H9 (cell line): Measurements from ENCODE around the gene AMDHD1. TPM values are rescaled to one million over a fixed set of nuclear protein-coding genes. Genes with fewer than 3 reads are reported as not detected.

Source experiments
- DNase-seq: peaks from one replicate; pipeline ENCODE4 v3.0.0-alpha.2; 2017
- H2AFZ ChIP-seq: one replicate; pipeline ENCODE4 v1.6.1; 2013; ENCODE audit warnings: mild to moderate bottlenecking, low read length, control low read depth, moderate library complexity
- H2AK5ac ChIP-seq: 2 replicates; pipeline ENCODE4 v1.6.1; 2013; ENCODE audit warnings: low read length, control low read depth, mixed read lengths; ENCODE audit not compliant: insufficient read length
- H2BK120ac ChIP-seq: one replicate; pipeline ENCODE4 v1.6.1; 2013; ENCODE audit warnings: low read depth, mild to moderate bottlenecking, low read length, control low read depth, inconsistent platforms; ENCODE audit not compliant: poor library complexity, severe bottlenecking
- H2BK12ac ChIP-seq: 2 replicates; pipeline ENCODE4 v1.6.1; 2013; ENCODE audit warnings: low read length, control low read depth, mixed read lengths, low read depth; ENCODE audit not compliant: insufficient read length
- H2BK15ac ChIP-seq: 2 replicates; pipeline ENCODE4 v1.6.1; 2013; ENCODE audit warnings: low read depth, low read length, control low read depth
- H2BK20ac ChIP-seq: one replicate; pipeline ENCODE4 v1.6.1; 2013; ENCODE audit warnings: low read depth, mild to moderate bottlenecking, low read length, control low read depth, inconsistent platforms; ENCODE audit not compliant: poor library complexity, severe bottlenecking
- H2BK5ac ChIP-seq: 2 replicates; pipeline ENCODE4 v1.6.1; 2013; ENCODE audit warnings: low read length, control low read depth, mixed read lengths; ENCODE audit not compliant: insufficient read length
- H3K14ac ChIP-seq: 2 replicates; pipeline ENCODE4 v1.6.1; 2013; ENCODE audit warnings: low read length, control low read depth; ENCODE audit not compliant: insufficient read depth
- H3K18ac ChIP-seq: 2 replicates; pipeline ENCODE4 v1.6.1; 2013; ENCODE audit warnings: low read depth, mild to moderate bottlenecking, mixed read lengths, low read length, control low read depth; ENCODE audit not compliant: insufficient read length
- H3K23ac ChIP-seq: 2 replicates; pipeline ENCODE4 v1.6.1; 2013; ENCODE audit warnings: low read length, control low read depth, mixed read lengths, low read depth; ENCODE audit not compliant: insufficient read length
- H3K23me2 ChIP-seq: 2 replicates; pipeline ENCODE4 v1.6.1; 2013; ENCODE audit warnings: low read depth, mild to moderate bottlenecking, mixed read lengths, low read length, control low read depth; ENCODE audit not compliant: insufficient read length, poor library complexity, severe bottlenecking
- H3K27ac ChIP-seq: 2 replicates; pipeline ENCODE4 v1.5.1; 2013; ENCODE audit warnings: low read length, control low read depth, mixed read lengths, low read depth; ENCODE audit not compliant: insufficient read length
- H3K27me3 ChIP-seq: 2 replicates; pipeline ENCODE4 v1.6.1; 2013; ENCODE audit warnings: low read length, control low read depth, inconsistent platforms; ENCODE audit not compliant: insufficient read depth
- H3K4ac ChIP-seq: 2 replicates; pipeline ENCODE4 v1.6.1; 2013; ENCODE audit warnings: low read depth, mild to moderate bottlenecking, control low read depth, inconsistent platforms, low read length, moderate library complexity
- H3K4me1 ChIP-seq: 2 replicates; pipeline ENCODE4 v1.6.1; 2013; ENCODE audit warnings: low read length, control low read depth, inconsistent platforms; ENCODE audit not compliant: insufficient read depth
- H3K4me2 ChIP-seq: 2 replicates; pipeline ENCODE4 v1.6.1; 2013; ENCODE audit warnings: low read length, control low read depth, mixed read lengths; ENCODE audit not compliant: insufficient read length, insufficient read depth
- H3K56ac ChIP-seq: 2 replicates; pipeline ENCODE4 v1.6.1; 2013; ENCODE audit warnings: low read depth, mild to moderate bottlenecking, mixed read lengths, low read length, control low read depth; ENCODE audit not compliant: insufficient read length
- H3K79me1 ChIP-seq: 2 replicates; pipeline ENCODE4 v1.6.1; 2013; ENCODE audit warnings: low read depth, mild to moderate bottlenecking, moderate library complexity, low read length, control low read depth, inconsistent platforms; ENCODE audit not compliant: insufficient read depth, poor library complexity, severe bottlenecking
- H3K79me2 ChIP-seq: 2 replicates; pipeline ENCODE4 v1.6.1; 2013; ENCODE audit warnings: low read length, control low read depth, inconsistent platforms; ENCODE audit not compliant: insufficient read depth
- H3K9ac ChIP-seq: 2 replicates; pipeline ENCODE4 v1.6.1; 2013; ENCODE audit warnings: low read length, control low read depth, mixed read lengths; ENCODE audit not compliant: insufficient read length; ENCODE audit errors: extremely low read depth
- H3K9me3 ChIP-seq: one replicate; pipeline ENCODE4 v1.6.1; 2013; ENCODE audit warnings: low read depth, low read length, inconsistent platforms; ENCODE audit not compliant: control insufficient read depth
- H3T11ph ChIP-seq: one replicate; pipeline ENCODE4 v1.6.1; 2013; ENCODE audit warnings: mild to moderate bottlenecking, low read length, control low read depth, inconsistent platforms
- H4K20me1 ChIP-seq: one replicate; pipeline ENCODE4 v1.6.1; 2013; ENCODE audit not compliant: control insufficient read depth, insufficient read length, insufficient read depth
- H4K5ac ChIP-seq: 2 replicates; pipeline ENCODE4 v1.6.1; 2013; ENCODE audit warnings: low read depth, mild to moderate bottlenecking, mixed read lengths, low read length, control low read depth; ENCODE audit not compliant: insufficient read length
- H4K8ac ChIP-seq: replicated peaks from 2 replicates; pipeline ENCODE4 v1.6.1; 2013; ENCODE audit warnings: low read length, control low read depth, mixed read lengths, low read depth; ENCODE audit not compliant: insufficient read length
- H4K91ac ChIP-seq: 2 replicates; pipeline ENCODE4 v1.6.1; 2013; ENCODE audit warnings: low read depth, mild to moderate bottlenecking, moderate library complexity, mixed read lengths, low read length, control low read depth; ENCODE audit not compliant: insufficient read length
- H3K27ac Mint-ChIP-seq, 3 experiments: 2 replicates in 2 of 3; 3 replicates in 1 of 3; pipeline ENCODE4 v1.8.0; 2020 to 2021; ENCODE audit warnings: mixed read lengths in 3 of 3, mild to moderate bottlenecking in 1 of 3, moderate library complexity in 1 of 3
- H3K27me3 Mint-ChIP-seq: 2 replicates; pipeline ENCODE4 v1.8.0; 2021; ENCODE audit warnings: low read depth, mild to moderate bottlenecking, moderate library complexity, mixed read lengths
- H3K36me3 Mint-ChIP-seq, 3 experiments: 2 replicates in 2 of 3; 3 replicates in 1 of 3; pipeline ENCODE4 v1.8.0; 2020 to 2021; ENCODE audit warnings: low read depth in 3 of 3, mixed read lengths in 3 of 3; ENCODE audit not compliant: insufficient read depth in 1 of 3
- H3K4me1 Mint-ChIP-seq, 2 experiments: 2 replicates each; pipeline ENCODE4 v1.8.0; 2020; ENCODE audit warnings: mixed read lengths in 2 of 2
- H3K4me3 Mint-ChIP-seq, 2 experiments: 2 replicates in 1 of 2; 3 replicates in 1 of 2; pipeline ENCODE4 v1.8.0; 2020 to 2021; ENCODE audit warnings: mild to moderate bottlenecking in 2 of 2, mixed read lengths in 2 of 2, moderate library complexity in 1 of 2
- H3K9me3 Mint-ChIP-seq, 2 experiments: 2 replicates in 1 of 2; 3 replicates in 1 of 2; pipeline ENCODE4 v1.8.0; 2020; ENCODE audit warnings: mild to moderate bottlenecking in 2 of 2, mixed read lengths in 2 of 2, moderate library complexity in 1 of 2
- CTCF ChIP-seq: fragments of 200-600 bp; sonication (generic); conservative IDR thresholded peaks from 3 replicates; pipeline ENCODE4 v1.8.0; 2021; ENCODE audit warnings: antibody characterized with exemption, mild to moderate bottlenecking
- WGBS: extraction: QIAGEN DNeasy Blood & Tissue Kit; methylation state at CpG from one replicate; pipeline ENCODE4 v1.1.7; 2013; ENCODE audit warnings: missing lambda C conversion rate, low lambda C conversion rate, mixed read lengths; ENCODE audit not compliant: insufficient read length; ENCODE audit errors: extremely low coverage; 5-methylcytosine and 5-hydroxymethylcytosine counted together
- total RNA-seq: library from RNA; stranded (reverse); gene quantifications from 2 replicates; pipeline ENCODE4 v1.2.1, GENCODE V29; 2021

The AMDHD1 gene
- total RNA-seq, 1 experiment from 2014 or later: 0.42 TPM

GRCh38 chr12:95996034-95996658, 53.0 kb downstream of the AMDHD1 start, which contains the start of gene HAL:
Gene HAL (minus strand): TSS chr12:95996344. CDS start chr12:95995910, 434 bp downstream.
- peaks cover 0 to 5% (median 3%) of the 10 kb centered on the region in 3 experiments; a peak in 4 of 7 replicates for H3K36me3 Mint-ChIP-seq
- no peak within 1 kb of the TSS for H3K27ac ChIP-seq
- H2BK5ac ChIP-seq: no peak within 1 kb of the TSS
- no CpG with 5 or more reads among the region's 7 CpGs for WGBS
- H3K4me1 Mint-ChIP-seq: peaks cover 6 to 8% of the 10 kb centered on the region in 2 experiments
- no peak within 1 kb of the TSS for H4K5ac ChIP-seq
- no peak within 1 kb of the TSS for H3T11ph ChIP-seq
- H2BK120ac ChIP-seq: no peak within 1 kb of the TSS
- H3K9me3 ChIP-seq: no peaks in the 10 kb centered on the region
- no peaks in the 10 kb centered on the region for H3K79me1 ChIP-seq
- no peak within 1 kb of the TSS for H3K18ac ChIP-seq
- H3K27me3 Mint-ChIP-seq: no peaks in the 10 kb centered on the region
- H3K79me2 ChIP-seq: no peaks in the 10 kb centered on the region
- H4K8ac ChIP-seq: no peak within 1 kb of the TSS
- no peak within 1 kb of the TSS for H2BK20ac ChIP-seq
- no peaks in the 10 kb centered on the region for H3K9me3 Mint-ChIP-seq
- H3K4ac ChIP-seq: no peak within 1 kb of the TSS
- no peak for DNase-seq
- no peak within 1 kb of the TSS for H3K23ac ChIP-seq
- no peaks in the 10 kb centered on the region for H3K23me2 ChIP-seq
- no peak within 1 kb of the TSS for H2AFZ ChIP-seq
- no peak within 1 kb of the TSS for H3K4me3 Mint-ChIP-seq
- H3K9ac ChIP-seq: no peak within 1 kb of the TSS
- no peaks in the 10 kb centered on the region for H4K20me1 ChIP-seq
- TF ChIP-seq CTCF: no peak
- H3K14ac ChIP-seq: no peak within 1 kb of the TSS; the same call in 1 of the 2 replicates
- H3K27ac Mint-ChIP-seq: no peak within 1 kb of the TSS
- no peak within 1 kb of the TSS for H2BK12ac ChIP-seq
- no peaks in the 10 kb centered on the region for H3K27me3 ChIP-seq
- no peak within 1 kb of the TSS for H2BK15ac ChIP-seq
- no peak within 1 kb of the TSS for H2AK5ac ChIP-seq
- H3K4me1 ChIP-seq: no peaks in the 10 kb centered on the region
- H3K4me2 ChIP-seq: no peak within 1 kb of the TSS
- H4K91ac ChIP-seq: no peak within 1 kb of the TSS
- H3K56ac ChIP-seq: no peak within 1 kb of the TSS
